Stimulated activated CD8-positive, alpha-beta memory T cell treated with anti-CD3 and anti-CD28 coated beads, Interleukin-4, amount 100 ng/mL, for 24 hours (primary cell): ENCODE results near the gene MYF5.

Source experiments
- DNase-seq: peaks from one replicate; pipeline ENCODE4 v3.0.0-alpha.2; 2020; ENCODE audit warnings: low read depth

MYF5 gene

DNA sequence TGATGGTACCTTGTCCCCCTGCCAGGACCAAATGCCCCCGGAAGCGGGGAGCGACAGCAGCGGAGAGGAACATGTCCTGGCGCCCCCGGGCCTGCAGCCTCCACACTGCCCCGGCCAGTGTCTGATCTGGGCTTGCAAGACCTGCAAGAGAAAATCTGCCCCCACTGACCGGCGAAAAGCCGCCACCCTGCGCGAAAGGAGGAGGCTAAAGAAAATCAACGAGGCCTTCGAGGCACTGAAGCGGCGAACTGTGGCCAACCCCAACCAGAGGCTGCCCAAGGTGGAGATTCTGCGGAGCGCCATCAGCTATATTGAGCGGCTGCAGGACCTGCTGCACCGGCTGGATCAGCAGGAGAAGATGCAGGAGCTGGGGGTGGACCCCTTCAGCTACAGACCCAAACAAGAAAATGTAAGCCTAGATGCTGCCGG lies 8.9 kb upstream of the MYF5 start:
- DNase-seq: no peak

DNA sequence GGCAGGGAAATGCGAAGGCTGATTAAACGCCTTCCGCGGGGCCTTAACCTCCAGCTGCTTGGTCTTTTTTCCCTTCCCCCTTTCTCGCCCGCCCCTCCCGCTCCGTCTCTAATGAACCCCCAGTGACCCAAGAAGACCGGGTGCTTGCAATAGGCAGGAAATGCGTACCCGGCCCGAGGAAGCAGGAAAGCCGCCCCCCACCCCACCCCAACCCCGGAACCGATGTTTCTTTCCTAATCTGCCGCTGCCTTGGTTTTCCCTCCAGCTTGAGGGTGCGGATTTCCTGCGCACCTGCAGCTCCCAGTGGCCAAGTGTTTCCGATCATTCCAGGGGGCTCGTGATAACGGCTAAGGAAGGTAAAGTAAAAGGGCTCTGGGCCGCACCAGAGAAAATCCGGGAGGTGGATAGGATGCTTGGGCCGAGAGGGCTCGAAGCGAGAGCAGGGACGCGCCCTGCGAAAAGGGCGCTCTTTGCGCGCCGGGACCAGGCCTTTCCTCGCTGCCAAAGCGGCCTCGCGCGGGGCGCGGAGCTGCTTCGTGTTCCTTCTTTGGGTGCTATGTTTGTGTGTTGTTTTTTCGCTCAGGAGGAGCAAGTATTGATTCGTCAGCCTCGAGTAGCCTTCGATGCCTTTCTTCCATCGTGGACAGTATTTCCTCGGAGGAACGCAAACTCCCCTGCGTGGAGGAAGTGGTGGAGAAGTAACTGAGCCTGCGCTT lies 8.3 kb upstream of the MYF5 start:
- DNase-seq: no peak

DNA sequence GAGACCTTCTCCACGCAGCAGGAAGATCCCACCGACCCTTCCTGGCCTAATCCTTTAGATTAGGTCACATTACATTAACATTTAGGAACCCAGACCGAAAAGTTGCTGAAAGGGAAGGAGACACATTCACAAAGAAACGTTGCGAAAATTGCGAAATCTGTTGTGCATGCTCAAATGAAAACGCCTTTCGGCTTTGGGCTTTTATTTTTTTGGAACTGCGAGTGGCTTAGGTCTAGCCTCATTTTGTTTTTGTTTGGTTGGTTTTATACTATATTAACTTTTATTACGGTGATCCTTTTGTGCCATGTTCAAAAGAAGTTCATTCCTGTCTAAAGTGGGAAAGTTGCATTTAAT lies 7.8 kb upstream of the MYF5 start:
- no peak for DNase-seq

DNA sequence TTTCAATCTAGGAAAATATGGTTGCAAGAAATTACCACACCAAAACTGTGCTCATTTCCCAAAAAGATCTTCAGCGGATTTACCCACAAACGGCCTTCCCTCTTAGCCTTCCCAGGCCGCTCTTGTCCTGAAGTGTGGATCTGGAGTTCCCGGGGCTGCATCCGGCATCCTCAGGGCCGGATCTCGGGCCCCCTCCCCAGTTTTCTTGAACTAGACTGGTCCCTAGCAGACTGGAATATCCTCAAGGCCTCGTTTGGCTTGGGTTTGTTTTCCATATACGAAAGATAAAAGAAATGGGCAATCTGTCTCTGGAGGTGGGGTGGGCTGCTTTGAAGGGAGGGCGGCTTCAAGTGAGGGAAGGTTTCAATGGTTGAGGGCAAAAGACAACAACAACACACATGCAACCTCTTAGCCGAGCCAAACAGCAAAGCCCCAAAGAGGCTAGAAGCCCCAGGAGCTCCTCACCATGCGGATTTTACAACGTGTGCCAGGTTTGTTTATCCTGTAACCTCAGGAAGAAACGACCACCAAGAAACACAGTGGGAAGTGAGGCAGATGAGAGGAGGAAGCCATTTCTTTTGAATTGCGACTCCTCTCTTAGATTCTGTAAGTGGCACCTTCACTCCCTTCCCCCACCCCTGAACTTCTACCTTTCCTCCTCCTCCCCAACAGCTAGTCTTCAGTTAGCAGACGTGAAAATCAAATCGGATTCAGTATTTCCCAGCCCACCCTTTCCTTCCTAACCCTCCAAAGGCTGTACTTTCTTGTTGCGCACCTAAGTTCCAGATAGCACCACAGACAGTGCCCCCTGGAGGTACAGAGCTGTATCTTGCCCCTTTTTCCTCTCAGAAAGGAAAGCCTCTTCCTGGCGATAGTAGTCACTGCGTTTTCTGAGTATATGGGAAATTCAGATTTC lies 6.6 kb upstream of the MYF5 start:
- DNase-seq: no peak

DNA sequence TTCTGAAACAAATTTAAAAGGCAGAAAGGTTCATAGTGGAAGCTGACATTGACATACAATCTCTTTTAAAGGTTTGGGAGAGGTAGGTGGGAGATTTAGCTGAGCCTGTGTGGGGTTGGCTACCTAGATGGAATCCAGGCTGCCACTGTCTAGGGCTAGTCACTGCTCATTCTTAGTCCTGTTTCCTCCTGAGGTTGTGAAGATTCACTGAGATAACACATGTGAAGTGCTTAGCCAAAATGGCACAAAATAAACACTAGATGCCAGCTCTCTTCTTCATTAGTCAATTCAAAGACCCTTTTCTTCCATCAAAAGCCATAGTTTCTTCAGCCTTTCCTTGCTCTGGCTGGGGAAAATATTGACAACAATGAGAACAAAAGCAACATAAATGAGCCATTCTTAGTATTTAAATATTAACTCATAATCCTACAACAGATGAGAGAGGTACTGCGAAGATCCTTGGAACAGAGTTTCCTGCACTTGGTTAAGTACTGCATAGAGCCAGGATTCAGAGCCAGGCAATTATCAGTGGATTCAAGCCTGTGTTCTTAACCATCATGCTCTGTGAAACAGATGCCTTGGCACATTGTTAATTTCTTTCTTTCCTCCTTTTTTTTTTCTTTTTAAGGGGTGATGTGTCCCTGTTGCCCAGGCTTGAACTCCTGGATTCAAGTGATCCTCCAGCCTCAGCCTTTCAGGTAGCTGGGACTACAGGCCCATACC lies 5.8 kb upstream of the MYF5 start:
- DNase-seq: no peak

DNA sequence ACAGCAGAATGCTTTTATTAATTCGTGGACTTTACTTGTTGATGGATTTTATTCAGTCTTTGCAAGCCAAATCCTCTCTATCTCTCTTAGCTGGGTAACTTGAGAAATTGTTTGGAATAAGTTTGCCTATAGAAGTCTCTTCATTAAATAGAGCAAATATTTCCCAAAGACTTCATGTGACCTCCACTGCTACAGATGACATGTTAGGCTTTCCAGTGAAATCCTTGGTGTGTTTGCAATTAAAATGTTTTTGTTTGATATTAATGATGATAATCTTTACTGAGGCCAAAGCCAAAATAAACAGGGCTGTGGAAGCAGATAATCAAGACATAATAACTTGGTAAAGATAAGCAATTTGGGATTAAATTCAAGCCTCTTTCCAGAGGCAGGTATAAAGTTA lies 4.8 kb upstream of the MYF5 start:
- no peak for DNase-seq

DNA sequence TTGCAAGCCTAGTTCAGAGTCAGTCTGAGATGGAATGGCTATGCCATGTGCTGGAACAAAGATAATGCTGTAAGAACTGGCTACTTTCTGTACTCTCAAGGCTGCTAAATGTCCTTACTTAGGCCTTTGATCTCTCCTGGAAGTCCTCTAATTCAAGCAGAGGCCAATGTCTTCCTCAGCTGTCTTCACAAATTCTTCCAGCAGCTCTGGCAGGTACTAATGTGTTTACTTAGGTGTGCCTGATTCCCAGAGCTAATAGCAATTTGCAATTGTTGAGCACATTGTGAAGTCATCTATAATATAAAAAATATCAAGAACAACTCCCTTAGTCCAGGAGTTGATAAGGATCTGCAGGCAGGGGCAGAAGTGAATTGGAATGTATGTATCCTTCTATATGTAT lies 3.8 kb upstream of the MYF5 start:
- no peak for DNase-seq

DNA sequence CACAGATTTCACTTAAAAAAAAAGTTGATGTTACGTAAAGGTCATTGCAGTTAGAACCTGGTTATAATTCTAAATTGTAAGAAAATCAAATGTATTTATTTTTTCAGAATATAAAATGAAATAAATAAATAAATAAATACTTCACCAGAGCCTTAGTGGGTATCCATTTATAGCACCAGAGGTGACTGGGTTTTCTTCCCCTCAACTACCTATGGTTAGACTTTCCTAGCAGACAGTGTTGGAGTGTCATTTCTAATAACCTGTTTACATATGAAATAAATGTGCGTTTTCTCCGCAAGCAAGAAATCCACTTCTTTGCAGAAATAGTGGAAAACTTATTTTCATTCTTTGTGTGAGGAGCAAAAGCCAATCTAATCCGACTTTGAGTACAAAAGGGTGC lies 3.3 kb upstream of the MYF5 start:
- DNase-seq: no peak

DNA sequence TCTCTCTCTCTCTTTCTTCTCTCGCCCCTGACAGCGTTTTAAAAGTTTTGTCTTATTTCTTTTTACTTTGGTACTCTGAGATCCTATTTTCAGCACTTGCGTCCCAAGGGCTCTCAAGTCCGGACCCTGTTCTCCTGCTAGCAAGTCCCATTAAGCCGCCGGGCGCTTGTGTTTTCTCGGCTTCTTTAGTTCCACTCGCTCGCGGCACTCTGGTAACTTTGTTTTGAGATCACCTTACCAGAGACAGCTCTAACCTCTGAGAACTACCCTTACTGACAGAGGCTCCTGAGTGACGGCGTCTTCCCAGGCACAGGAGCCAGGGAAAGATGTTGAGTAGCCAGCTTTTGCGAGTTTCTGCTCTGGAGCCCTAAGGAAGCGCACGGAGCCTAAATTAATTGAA lies 2.7 kb upstream of the MYF5 start:
- DNase-seq: no peak

DNA sequence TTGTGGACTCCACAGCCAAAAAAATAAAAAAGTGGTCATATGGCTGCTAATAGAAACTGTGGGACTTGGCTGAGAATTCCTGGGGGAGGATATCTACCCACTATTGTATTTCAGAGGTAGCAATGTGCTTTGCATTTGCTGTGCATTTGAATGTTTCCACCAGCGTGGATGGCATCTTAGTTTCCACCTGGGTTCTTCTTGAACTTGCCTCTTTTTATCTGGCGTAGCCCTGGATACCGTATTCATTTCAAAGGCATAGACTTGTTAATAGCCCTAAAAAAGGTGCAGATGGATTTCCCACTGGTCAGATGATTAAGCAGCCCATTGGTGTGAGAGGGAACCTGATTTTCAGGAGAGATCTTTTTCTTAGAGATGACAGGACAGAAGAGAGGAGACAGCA lies 1.9 kb upstream of the MYF5 start:
- no peak for DNase-seq

DNA sequence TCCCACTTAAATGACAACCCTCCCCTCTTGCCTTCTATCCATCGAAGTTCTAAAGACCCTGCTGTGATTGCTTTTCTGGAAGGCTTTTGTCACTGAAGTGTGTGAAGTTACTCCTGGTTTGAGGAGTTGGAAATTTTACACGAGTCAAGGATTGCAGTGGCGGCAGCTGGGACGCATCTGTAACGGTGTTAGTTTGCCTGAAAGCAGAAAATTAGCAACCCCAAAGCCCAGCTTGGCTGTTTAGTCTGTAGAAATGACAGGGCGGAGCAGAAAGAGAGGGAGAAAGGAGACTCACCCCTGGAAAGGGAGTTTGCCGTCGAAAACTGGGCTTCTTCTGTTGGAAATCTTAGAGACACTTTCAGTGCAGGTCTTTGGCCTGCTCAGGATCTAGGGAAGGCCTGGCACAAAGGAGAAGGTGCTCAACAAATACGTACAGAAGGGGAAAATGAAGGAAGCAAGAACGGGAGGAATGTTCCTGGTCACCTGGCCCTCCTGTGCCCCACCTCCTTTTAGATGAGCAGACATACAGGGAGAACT lies 931 bp upstream of the MYF5 start:
- no peak for DNase-seq

DNA sequence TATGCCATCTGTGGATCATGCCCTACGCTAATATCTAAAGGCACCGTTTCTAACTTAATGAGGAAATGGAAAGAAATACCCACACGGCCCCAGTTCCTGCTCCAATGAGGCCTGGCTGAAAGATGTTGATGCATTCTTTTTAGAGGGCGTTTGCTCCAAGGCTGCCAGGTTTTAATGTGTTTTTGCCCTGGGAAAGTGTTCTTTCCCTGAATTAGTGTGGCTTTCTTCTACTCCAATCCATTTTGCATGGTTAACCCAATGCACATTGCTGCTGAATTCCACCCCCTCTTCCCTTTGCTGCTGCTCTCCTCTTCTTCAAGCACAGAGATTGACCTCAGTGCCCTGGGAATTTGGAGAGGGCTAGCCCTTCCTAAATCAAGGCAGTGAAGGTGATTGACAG lies 1.1 kb downstream of the MYF5 start:
- no peak for DNase-seq

DNA sequence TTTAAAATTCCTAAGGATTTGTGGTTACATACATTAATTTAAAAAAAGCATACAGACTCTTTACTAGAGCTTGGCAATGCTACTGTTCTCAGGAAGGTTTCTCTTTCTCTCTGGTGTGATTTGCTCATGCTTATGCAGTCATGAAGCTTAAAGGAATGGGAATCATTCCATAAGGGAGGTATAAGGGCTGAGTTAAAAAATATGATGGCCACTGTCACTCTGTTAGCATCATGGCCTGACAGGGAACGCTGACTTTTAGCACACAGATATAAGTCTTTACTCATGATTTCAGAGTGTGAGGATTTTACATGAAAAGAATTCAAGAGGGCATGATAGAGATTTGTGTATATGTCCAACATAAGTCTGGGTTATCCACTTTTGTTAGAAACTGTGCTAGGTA lies 3.8 kb downstream of the MYF5 start:
- DNase-seq: no peak

DNA sequence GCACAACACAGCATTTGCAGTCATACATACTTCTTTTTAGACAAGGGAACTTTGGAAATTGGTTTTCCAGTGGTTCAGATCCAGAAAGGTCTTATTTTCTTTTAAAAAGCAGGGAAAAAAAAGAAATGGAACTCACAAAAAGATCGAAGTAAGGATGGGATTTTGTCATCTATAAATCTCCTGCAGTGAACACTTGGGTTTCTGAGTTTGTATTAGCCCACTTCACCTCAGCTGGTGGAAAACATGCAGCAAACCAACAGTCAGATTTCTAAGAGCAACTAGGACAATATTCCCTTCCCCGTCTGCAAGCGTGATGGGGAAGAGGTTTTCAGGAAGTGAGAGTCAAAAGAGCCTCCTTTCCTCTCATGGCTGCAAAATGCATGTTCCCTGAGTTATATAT lies 4.6 kb downstream of the MYF5 start:
- DNase-seq: no peak

DNA sequence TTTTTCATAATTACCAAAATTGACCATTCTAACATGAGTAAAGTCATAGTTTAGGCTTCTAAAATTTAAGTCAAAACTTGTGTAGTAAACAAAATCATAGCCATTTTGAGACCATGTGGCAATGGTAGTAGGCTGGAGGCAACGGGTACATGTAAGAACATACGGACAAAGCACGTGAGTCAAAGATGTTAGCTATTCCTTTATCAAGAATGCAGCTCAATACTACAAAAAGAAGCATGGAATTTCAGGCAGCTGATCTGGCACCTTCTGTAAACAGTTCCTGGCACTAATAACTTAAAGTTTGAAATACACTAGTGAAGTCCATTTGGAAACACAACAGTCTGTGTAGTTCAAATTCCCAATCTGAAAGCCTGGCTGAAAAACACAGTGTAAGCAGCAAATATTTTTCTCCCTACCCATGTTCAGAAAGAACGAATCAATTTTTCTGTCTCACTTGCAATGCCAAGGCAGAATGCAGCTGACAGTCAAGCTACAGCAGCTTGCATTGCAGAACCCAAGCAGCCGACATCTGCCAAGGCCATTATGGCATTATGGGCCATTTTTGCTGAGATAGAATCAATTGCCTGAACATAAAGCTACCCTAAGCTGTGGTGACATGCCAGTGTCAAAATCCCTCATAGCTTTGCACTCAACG lies 29.3 kb downstream of the MYF5 start:
- DNase-seq: no peak

DNA sequence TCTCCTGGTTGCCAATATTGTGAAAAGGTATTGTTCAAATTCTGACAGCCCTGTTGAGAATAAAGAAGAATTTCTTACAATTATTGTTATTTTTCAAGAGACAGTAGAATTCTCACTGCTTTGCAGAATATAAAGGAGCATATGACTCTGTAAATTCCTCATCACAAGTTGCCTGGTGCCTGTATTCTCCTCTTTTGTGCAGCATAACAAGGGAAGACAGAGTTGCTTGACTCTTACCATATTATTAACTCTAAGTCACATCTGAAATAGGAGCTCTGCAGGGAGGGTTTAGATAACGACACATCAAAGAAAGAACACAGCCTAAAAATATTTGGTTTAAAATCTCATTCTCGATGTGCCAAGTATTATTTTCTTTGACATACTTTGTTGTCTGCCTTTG lies 31.1 kb downstream of the MYF5 start:
- no peak for DNase-seq

DNA sequence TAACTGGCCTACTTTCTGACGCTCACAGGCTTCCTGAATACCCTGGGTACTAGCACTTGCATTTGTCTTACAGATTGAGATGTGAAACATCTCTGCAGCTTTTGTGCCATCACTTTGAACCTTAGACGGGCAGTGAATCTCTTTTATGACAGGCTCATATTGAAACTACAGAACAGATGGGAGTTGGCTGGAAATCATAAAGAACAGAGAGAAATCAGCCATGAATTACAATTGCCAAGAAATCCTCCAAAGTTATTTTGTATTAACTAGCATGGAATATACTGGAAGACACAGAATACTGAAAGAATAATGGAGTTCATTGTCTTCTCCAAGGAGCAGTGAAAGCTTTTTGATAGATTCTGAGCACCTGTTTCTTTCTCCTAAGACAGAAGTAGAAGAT lies 32.7 kb downstream of the MYF5 start:
- no peak for DNase-seq

DNA sequence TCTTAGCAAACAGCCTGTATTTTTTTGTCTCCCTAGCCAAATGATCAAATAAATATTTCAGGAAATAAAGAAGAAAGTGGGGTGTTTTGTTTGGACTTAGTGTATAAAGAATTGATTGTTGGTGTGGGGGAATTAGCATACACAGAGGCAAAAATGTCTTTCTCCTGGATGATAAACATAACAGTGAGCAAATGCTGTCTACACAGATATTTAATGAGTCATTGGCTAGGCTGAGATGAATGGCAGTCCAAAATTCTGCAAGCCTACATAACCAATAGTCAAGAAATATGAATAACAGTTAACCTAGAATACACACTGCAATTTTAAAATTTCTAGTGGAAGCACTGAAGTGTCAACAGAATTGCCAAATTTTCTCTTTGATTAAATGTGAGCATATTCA lies 35.8 kb downstream of the MYF5 start:
- DNase-seq: no peak

DNA sequence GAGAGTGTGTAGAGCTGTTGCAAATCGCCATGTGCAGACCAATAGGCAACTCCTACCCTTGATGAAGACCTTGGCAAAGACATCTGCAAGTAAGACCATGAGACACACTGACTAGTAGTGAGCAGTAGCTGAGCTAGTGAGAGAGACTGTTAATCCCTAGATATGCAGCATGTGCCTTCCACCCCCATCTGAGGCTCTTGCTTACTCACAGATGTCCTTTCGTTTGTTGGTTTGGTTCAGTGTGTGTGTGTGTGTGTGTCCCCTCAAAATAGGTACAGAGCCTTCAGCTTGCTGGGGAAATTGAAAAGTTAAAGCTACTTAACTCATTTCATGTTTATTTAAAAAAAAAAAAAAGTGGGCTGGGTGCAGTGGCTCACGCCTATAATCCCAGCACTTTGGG lies 37.6 kb downstream of the MYF5 start:
- DNase-seq: no peak

DNA sequence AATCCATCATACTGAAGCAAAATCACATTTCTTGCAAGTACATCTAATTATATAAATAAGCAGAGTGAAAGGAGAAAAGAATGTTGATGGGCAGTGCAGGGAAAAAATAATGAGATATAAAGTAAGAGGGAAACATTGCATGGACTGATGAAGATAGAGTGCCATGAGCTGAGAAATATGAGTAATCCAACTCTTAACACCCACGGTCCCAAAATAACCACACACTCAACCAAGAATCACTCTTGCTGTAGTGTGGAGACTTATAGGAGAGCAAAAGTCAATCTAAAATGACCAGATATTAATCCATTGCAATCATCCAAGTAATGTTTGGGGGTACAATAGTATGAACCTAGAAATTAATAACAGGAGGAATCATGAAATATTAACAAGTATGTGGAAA lies 40.2 kb downstream of the MYF5 start:
- DNase-seq: no peak

DNA sequence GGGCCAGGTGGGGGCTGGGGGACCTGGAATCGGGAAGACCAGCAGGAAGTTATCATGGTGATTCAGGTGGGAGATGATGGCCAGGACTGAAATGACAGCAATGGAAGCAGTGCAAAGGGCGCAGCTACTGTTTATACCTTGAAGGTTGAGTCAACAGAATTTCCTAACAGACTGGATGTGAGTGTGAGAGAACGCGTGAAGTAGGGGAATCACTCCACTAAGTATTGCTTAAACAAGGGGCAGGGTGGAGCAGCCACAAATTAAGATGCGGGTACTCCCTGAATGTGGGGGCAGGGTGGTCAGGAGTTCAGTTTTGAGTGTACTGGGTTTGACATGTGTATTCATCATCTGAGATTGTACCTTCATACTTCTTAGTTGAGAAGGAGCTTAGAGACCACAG lies 45.1 kb downstream of the MYF5 start:
- DNase-seq: no peak

DNA sequence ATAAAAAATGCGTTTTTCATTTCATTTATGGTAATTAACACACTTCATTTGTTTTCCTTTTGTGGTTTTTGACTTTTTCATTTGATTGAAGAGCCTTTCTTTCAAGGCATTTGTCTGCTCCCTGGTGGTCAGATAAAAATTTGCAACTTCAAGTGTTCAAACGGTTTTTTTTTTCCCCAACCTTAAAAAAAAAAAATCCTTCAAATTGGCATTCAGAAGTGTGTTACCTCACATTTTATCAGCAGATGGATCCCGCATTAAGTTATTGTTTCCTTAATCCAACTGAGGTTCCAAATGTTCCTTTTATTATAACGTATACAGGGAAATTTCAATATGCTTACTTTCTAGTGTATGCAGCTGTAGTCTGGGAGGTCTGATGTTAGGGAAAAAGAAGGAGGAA lies 47.2 kb downstream of the MYF5 start:
- no peak for DNase-seq
